GM19467 (cell line): ENCODE data around the gene OR5H2.
"Not testable (repeated sequence)": the region's sequence is repeated elsewhere in the genome, so short reads cannot be mapped to it uniquely, and the experiment has no call there.

Experiments used
- ATAC-seq: cut with Tn5 transposase; IDR thresholded peaks from one replicate; pipeline ENCODE4 v1.9.1; 2021; ENCODE audit warnings: mild to moderate bottlenecking, moderate library complexity; ENCODE audit not compliant: unreplicated experiment

OR5H2 gene

DNA sequence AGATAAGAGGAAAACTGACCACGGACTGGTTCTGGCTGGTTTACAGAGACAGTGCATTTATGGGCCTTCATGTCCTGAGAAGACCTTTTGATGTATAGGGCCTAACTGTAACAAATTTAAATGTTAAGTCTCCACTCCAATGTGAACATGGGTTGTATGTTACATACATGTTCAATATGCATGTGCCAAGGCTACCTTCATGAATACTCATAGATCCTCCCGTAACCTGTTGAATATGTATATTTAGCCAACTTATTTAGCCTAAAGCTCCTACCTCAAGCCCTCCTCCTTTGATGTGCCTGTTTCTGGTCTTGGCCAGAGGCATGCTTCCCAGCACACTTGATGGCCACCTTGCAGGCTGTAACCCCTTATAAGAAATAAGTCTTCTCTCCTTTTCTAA is at the start of gene OR5H2:
Gene OR5H2 (plus strand): TSS at position 301 of the 400 bp plus-strand sequence. CDS start 398 bp downstream, outside the sequence.
- ATAC-seq: no peak

DNA sequence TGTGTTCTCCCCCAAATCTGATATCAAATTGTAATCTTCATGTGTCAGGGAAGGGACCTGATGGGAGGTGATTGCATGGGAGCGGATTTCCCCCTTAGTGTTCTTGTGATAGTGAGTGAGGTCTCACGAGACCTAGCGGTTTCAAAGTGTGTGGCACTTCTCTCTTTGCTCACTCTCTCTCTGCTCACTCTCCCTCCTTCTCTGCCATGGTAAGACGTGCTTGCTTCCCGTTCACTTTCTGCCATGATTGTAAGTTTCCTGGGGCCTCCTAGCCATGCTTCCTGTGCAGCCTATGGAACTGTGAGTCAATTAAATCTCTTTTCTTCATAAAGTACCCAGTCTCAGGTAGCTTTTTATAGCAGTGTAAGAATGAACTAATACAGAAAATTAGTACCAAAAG is 48.8 kb upstream of the OR5H2 start:
- no peak for ATAC-seq

DNA sequence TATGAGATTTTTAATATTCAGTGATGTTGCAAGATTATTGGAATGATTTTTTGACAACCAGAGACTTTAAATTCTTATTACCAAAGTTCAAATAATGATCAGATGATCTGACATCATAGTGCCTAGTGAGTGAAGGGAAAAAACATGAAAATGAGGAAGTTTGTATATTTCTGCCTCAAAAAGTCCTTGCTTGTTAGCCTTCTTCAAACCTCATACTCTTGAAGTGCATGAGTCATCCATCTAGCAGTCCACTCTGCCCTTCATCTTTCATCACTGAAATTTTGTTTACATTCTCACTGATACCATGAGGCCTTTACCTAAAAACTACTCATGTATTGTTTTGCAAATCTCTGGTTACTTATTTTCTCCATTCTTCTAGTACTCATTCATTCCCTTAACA is 42.2 kb upstream of the OR5H2 start:
- no peak for ATAC-seq

DNA sequence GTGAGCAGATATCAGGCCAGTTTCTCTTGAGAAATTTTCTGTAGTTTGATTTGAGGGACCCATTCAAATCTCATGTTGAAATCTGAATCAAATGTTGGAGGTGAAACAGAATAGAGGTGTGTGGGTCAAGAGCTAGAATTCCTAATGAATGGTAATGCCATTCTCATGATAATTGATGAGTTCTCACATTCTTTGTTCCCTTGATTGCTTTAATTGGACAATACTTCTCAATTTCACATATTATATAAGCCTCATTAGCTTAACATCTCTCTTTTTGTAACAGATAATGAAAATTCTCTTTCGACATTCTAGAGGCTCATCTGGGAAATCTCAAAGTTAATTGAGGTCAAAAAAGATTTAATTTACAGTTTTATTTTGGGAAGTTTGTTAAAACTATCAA is 40.1 kb upstream of the OR5H2 start:
- no peak for ATAC-seq

DNA sequence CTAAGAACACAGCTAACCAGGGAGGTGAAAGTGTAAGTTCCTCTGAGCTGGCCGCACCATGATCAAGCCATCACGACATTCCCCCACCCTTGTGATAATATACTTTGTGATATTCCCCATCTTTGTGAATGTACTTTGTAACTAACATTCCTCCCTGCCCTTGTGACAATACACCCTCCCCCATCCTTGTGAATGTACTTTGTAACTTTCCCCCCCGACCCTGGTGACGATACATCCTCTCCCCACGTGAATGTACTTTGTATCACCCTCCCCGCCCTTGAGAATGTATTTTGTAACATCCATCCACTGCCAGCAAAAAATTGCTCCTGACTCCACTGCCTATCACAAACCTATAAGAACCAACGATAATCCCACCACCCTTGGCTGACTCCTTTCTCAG is 38.5 kb upstream of the OR5H2 start:
- no peak for ATAC-seq

DNA sequence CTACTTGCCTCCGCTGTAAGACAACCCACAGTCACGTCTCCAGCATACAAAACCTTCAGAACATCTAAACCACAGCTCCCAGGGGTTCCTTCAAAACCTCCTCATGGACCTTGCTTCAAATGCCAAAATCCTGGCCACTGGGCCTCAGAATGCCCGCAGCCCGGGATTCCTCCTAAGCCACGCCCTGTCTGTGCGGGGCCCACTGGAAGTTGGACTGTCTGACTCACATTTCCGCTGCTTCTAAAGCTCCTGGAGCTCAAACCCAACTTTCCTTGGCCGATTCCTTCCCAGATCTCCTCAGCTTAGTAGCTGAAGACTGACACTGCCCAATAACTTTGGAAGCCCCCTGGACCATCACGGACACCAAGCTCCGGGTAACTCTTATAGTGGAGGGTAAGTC is 36.2 kb upstream of the OR5H2 start:
- ATAC-seq: no peak

DNA sequence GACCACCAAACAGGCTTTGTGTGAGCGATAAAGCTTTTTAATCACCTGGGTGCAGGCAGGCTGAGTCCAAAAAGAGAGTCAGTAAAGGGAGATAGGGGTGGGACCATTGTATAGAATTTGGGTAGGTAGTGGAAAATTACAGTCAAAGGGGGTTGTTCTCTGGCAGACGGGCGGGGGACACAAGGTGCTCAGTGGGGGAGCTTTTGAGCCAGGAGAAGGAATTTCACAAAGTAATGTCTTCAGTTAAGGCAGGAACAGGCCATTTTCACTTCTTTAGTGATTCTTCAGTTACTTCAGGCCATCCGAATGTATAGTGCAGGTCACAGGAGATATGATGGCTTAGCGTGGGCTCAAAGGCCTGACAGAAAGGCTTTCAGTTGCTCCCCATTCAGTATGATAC is 26.3 kb upstream of the OR5H2 start:
- ATAC-seq: not testable (repeated sequence)

DNA sequence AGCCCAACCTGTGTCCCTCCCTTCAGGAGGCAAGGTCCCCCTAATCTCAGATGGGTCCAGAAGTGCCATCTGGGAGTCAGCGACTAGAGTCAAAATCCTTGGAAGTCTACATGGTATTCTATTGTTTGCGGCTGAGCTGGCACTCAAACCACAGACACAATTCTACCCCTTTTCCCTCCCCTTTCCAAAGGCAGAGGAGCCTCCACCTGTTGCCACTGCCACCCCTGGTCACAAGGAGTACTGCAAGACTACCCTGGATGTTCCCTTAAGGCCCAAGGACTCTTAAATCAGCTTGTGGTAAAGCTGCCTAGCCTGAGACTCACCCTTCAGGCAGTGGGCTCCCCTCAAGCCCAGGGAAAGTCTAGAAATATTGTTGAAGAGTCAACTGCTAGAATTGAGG is 22.6 kb upstream of the OR5H2 start:
- ATAC-seq: peak; percentile 67

DNA sequence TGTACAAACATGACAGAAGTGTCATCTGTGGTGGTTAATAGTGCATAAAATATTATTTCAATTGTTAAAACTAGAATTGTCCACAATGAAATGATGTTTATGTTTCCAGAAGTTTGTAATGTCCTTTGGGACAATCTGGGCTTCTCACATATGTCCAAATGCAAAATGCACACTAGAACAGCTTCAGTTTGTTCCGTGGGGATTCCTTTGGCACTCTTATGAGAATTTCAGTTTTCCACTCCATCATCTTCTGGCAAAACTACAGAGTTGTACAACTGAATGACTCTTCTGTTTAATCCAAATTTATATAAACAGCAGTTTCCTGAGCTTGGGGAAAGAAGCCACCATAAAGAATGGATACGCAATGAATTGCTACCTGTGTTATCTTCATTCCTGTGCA is 20.3 kb upstream of the OR5H2 start:
- no peak for ATAC-seq

DNA sequence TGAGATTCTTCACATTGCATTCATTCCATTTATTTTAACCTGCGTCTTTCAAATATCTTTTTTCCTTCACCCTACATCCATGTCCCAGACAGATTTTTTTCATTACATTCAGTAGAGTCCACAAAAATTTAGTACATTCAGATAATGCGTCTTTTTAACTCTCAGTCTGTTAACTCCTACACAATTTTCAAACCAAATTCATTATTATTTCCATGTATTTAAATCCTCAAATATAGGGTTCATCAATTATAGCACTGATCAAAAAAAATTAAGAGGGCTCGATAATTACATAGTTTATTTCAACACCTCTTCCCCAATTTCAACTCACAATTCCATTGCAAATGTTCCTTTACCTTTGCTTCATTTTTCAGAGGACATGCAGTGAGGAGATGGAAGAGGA is 18.4 kb upstream of the OR5H2 start, which contains the start of gene OR5H6:
Gene OR5H6 (plus strand): TSS at position 301 of the 400 bp plus-strand sequence. CDS start 89 bp downstream, at position 390.
- no peak for ATAC-seq

DNA sequence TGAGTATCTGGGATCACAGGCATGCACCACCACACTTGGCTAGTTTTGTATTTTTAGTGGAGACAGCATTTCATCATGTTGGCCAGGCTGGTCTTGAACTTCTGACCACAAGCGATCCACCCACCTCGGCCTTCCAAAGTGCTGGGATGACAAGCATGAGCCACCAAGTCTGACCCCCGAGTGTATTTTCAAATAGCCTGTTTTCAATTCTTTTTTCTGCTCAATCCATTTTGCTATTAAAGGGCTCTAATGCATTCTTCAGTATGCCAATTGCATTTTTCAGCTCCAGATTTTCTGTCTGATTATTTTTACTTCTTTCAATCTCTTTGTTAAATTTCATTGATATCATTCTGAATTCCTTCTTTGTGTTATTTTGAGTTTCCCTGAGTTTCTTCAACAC is 12.5 kb upstream of the OR5H2 start:
- ATAC-seq: no peak

DNA sequence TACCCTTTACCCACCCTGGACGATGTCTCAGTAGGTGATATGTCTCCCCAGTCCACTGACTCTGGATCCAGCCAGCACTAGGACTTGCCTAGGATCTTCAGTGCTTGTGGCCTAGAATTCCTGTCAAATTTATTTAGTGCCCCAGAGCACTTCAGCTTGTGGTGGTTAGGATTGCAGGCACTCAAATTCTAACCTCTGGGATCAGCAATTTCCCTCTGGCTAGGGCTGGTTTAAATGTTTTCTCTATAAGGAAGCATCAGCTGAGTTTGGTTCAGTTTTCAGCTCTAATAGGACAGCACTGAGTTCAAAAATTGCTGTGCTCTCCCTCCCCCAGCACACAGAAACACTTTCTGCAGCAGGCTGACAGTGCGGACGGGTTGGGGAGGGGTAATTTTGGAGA is 10.2 kb upstream of the OR5H2 start:
- ATAC-seq: no peak

DNA sequence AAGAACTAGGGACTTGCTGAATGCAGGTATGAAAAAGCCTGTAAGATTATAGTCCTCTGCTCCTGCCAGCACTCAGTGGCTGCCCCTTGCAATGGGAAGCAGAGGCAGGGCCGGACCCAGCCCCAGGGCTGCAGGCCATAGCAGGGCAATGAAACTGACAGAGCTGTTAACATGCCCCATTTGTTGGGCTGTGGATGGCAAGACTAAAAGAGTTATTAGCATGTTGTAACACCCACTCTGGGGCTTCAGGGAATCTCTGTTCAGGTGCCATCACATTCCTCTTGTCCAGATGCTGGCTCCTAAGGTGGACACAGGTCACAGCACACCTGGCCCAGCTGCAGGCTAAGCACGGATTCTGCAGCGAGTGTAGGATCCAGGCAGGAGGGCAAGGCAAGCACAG is 7.4 kb upstream of the OR5H2 start:
- ATAC-seq: no peak

DNA sequence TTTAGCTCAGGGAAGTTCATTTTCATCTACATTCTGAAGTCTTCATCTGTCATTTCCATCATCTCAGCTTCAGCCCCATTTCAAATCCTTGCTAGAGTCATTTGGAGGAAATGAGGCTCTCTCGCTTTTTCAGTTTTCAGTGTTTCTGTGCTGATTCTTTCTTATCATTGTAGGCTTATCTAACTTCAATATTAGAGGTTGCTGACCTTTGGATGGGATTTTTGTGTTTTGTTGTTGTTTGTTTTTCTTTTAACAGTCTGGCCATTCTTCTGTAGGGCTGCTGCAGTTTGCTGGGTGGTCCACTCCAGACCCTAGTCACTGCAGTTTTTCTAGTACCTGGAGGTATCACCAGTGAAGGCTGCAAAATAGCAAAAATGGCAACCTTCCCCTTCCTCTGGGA is 8.6 kb downstream of the OR5H2 start:
- no peak for ATAC-seq

DNA sequence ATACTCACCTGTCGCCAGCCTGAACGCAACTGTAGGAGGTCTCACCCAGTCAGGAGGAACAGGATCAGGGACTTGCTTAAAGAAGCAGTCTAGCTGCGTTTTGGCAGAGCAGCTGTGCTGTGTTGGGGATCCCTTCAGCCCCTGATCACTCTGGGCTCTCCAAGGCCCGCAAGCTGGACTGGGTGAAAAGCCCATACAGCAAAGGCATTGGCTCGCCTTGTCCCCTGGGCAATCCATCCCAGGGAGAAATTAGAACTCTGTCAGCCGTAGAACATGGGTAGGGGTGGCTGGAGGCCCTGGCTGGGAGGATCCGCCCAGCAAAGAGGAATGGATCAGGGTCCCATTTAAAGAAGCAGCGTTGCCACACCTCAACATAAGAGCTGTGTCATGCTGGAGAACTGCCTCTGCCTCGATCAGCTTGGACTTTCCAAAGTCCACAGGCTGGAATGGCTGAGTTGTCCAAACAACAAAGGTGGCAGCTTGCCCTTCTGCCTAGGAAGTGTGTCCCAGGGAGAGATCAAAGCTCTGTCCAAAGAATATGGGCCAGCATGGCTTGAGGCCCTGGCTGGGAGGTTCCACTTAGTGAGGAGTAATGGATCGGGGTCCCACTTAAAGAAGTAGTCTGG is 9.1 kb downstream of the OR5H2 start:
- ATAC-seq: no peak

DNA sequence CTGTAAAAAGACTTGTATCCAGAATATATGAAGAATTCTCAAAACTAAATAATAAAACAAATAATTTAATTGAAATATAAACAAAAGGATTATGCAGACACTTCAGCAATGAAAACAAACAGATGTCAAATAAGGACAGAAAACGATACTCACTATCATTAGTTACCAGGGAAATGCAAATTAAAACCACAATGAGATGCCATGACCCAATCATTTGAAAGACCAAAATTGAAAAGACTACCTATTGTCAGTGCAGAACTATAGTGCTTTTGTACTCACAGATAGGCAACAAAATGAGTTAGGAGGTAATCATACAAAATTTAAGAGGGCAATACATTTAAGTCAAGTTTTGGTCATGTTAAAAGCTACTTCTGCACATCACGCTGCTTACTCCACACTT is 39.8 kb downstream of the OR5H2 start:
- ATAC-seq: no peak

DNA sequence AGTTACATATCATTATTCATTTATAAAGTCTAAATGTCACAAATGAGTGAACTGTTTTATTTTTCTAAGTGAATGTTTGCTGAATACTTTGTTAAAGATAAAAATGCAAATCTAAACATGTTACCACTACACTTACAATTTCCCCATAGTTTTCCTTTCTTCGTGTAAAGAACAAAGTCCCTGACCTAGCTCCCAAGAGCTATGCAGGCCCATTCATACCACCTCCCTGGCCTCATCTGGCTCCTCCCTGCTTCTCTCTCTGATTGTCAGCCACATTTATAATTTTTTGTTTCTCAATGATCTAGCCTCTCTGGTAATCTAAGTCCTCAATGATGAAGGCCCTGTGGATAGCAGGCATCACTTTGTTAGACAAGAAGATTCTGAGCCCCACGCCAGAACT is 40.4 kb downstream of the OR5H2 start:
- no peak for ATAC-seq

DNA sequence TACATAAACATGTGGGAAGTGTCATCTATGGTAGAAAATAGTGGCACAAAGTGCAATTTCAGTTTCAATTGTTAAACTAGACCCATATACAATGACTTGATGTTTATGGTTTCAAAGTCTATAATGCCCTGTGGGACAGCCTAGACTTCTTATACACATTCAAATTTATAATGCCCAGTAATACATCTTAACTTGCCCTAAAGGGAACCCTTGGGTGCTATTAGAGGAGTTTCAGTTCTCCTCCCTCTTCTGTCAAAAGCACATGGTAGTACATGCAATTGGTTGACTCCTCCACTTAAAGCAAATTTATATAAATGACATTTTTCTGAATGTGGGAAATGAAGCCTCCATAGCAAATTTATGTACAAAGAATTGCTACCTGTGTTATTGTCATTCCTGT is 41.1 kb downstream of the OR5H2 start:
- no peak for ATAC-seq

DNA sequence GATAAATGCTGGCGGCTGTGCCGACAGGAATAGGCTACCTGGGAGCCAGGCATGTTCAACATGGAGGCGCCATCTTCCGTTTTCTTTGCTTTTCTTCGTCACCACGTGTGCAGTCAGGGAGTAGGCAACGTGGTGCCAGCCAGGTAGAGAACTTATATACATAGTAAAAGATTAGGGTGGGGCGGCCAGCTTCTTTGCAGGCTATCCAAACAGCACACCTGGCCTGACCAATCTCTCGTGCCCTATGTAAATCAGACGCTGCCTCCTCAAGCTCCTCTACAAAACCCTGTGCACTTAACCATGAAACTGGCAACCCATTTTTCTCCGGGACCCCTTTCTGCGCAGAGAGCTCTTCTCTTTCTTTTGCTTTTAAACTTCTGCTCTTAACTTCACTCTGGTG is 42.8 kb downstream of the OR5H2 start:
- no peak for ATAC-seq

DNA sequence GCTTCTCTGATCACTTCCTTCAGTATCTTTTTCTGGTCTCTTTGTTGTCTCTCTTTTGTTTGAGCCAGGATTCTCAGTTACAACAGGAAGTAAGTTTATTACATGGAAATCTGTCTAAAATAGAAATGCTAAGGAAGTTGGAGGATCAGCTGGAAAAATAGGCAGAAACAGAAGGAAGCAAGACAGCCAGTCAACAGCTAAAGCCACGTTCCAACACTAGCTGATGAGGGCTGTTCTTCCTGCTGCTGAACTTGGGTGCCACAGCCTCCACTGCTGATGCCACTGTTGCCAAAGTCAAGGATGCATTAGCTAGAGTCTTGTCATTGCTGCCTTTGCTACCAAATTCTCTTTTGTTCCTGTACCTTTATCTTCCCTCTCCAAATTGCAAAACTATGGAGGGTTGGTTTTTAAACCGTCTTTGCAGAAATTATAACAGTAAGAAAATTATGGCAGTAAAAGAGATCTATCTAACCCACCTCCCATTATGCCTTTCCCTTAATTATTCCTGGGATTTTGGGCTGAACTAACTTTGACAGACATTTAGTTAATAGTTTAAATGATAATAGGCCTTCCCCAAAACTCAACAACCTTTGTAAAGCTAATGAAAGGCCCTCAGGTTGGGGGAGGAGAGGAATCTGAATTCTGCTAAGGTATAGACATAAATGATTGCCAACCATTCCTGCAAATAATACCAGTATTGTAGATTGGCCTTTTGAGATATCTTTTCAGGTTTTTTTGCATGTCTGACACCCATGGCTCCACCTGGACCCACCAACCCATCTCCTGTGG is 44.0 kb downstream of the OR5H2 start:
- no peak for ATAC-seq

DNA sequence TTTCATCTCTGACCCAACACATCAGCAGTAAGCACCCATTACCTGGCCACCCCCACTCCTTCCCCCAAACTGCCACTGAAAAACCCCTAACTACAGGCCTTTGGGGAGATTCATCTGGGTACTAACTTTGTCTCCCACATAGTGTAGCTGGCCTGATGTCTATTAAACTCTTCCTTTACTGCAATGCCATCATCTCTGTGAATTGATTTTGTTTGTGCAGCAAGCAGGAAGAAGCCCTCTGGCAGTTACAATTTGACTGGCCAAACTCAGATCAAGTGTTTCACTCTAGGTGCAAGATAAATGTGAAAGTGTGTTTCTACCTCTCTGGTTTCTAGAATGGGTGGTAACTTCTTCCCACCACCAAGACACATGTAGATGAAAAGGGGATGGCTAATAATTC is 44.6 kb downstream of the OR5H2 start:
- peak; percentile 50 for ATAC-seq

DNA sequence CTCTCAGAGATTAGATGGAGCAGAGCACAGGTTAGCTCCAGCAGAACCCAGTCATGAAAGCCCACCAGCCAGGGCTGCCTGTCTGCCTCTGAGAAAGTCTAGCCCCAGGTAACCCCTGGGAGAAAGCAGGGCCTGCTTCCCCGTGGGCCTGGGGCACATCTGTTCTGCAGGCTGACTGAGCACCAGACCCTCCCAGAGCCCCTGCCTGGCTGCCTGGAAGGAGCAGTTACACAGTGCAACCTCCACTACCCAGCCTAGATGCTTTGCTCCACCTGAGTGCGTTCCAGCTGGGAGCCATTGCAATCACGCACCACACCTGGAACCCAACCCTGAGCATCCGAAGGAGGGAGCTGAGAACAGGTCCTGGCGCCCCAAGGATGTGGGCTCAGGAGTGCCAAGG is 46.6 kb downstream of the OR5H2 start:
- no peak for ATAC-seq
